Frontal cortex (tissue), 4 donors: ENCODE data around the gene IPCEF1. TPM values are rescaled to one million over a fixed set of nuclear protein-coding genes. Genes with fewer than 3 reads are reported as not detected.

Experiments
- DNase-seq, 2 donors: peaks; one replicate each; pipeline ENCODE4 v3.0.0; 2012; ENCODE audit warnings: low spot score in 2 of 2
- FAIRE-seq: peaks from 2 replicates; lab custom pipeline; 2012; peaks lifted over from hg19 to GRCh38; lab: Jason Lieb, UNC
- total RNA-seq: library from RNA; depleted of rRNA; stranded (reverse); fragments of >200 nt; gene quantifications from one replicate; pipeline ENCODE4 v1.2.3, GENCODE V29; 2014
- donor health status: control.
- donor health status: control.
- donor health status: control.

IPCEF1 gene
- total RNA-seq, 1 donor from 2014 or later = 10.6 TPM

DNA sequence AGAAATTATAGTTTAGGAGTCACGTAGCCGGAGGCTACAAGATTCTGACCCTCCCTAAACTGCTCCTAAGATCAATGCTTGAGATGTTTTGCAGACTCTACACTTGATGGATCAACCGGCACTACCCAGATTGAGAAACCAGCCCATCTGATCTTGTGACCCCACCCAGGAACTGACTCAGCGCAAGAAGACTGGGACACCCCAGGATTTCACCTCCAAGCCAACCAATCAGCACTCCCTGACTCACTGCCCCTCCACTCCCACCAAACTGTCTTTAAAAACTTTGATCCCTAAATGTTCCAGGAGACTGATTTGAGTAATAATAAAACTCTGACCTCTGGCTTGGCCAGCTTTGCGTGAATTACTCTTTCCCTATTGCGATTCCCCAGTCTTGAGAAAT lies 217.8 kb downstream of the IPCEF1 start:
- no peak for FAIRE-seq
- DNase-seq = no peak

DNA sequence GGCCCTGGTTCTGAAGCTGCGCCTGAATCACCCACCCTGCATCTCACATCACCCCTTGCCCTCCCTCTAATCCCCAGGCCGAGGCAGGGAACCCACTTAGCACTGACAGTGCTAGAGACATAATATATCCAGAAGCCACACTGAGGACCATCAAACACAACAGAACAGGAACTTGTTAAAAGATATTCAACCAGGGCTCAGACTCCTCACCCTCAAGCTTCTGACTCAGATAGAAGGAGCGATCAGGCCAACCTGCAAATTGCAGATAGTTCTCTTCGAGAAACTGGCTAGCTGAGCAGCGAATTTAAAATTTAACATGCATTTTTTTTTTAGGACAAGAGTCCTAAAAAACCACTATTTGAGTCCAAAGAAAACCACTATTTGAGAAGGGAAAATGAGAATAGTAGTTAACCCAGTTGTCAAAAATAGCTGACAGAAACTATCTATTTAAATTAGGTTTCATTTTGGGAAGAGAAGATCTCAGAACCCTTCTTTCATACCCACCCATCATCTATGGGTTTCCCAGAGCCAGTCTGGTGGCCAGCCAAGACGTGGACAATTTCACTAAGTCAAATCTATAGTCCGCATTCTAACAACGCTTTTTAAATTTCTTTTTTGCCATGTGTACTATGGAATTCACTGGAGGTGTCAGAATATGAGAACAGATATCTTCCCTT lies 222.0 kb downstream of the IPCEF1 start:
- no peak for FAIRE-seq
- no peak for DNase-seq

DNA sequence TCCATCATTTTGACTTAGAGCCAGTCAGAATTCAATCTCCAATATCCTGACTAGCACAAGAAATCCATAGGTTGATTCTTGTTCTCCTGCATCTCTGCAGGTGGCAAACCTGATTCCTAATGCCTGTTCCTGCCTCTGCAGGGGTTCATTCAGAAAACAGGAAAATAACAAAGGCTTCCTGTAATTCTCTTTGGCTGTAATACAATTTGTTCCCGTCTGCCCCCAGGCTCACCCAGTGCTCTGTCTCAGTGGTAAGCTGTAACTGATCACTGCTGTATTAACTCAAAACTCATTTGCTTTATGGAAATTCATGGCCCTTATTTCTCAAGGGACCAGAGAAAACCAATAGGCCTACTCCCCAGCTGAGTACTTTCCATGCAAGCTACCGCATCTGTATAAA lies 228.9 kb downstream of the IPCEF1 start:
- DNase-seq (no peak), FAIRE-seq (no peak)

DNA sequence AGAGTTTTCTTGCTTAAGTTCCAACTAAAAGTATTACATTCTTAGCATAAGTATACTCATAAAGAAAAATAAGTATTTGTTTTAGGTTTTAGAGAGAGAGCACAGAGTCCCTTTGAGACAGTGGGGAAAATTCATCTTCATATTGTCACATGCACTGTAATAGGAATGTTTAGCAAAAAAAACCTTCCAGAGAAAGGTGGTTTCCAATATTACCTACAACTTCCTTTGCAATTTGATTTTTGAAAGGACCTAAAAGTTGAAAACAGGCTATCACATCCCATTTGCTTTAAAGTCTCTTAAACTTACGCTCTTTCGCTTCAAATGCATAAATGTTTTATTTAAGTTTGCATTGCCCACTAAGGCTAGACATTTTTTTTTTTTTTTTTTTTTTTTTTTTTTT lies 231.2 kb downstream of the IPCEF1 start:
- no peak for DNase-seq
- no peak for FAIRE-seq

DNA sequence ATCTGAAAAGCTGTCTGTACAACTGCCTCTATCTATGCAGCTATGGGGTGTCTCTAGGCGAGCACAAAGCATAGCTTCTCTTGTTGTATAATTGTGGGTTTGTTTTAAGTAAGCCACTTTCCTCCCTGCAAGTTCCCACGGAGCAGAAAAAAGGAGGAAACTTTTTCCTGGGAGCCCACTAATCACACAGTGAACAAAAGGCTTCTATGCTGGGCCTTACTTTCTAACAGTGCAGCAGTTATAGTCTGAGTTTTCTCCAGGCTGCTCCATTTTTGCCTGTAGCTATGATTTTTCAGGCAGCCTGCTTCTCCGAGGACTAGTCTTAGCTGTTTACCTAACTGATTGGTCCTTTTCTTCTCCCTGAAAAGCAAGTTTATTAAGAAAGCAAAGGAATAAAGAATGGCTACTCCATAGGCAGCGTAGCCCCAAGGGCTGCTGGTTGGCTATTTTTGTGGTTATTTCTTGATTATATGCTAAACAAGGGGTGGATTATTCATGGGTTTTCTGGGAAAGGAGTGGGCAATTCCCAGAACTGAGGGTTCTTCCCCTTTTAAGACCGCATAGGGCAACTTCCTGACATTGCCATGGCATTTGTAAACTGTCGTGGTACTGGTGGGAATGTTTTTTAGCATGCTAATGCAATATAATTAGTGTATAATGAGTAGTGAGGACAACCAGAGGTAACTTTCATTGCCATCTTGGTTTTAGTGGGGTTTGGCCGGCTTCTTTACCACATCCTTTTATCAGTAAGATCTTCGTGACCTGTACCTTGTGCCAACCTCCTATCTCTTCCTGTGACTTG lies 233.2 kb downstream of the IPCEF1 start:
- DNase-seq (no peak), FAIRE-seq (no peak)

DNA sequence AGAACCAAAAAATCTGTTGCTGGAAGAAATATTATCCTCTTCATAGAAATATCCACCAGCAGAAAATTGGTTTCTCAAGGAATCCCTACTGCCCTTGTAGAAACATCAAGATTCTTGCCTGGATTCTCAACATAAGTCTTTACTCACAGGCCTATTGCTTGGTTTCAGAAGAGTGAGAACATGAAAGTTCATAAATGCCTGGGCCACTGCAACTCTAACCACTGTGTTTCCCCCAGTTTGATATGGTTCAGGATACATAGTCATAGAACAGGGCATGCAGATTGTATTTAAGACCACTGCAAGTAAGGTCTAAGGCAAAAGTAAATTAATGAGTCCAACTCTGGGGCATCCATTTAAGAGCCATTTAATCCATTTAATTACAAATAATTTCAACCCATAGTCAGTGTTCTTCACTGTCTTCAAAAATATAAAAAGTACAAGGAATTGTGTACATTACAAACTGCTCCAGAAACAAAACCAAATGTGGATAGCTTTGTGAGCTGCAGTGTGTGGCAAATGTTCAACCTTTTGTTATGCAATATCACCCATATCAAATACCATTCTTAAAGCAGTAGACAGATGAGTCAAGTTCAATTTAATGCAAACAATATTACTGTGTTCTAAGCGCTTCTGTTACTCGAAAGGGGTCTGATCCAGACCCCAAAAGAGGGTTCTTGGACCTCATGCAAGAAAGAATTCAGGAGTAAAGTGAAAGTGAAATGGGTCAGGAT lies 234.2 kb downstream of the IPCEF1 start:
- DNase-seq = no peak
- no peak for FAIRE-seq

DNA sequence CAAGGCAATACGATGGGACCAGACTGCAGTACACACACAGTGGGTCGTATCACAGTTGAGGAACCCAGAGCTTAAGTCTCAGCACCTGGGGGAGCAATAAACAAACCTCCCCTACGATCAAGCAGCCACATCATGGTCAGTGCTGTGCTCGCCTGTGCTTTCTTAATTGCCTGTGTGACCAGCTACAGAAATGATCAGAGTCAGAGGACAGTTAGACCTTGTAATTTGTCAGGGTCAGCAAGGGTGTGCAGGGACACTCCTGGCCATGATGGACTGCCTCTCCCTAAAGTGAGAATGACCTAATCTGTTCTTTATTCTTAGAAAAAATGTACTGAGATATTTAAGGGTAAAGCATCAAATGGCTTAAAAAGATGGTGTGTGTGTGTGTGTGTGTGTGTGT lies 239.1 kb downstream of the IPCEF1 start:
- FAIRE-seq = no peak

DNA sequence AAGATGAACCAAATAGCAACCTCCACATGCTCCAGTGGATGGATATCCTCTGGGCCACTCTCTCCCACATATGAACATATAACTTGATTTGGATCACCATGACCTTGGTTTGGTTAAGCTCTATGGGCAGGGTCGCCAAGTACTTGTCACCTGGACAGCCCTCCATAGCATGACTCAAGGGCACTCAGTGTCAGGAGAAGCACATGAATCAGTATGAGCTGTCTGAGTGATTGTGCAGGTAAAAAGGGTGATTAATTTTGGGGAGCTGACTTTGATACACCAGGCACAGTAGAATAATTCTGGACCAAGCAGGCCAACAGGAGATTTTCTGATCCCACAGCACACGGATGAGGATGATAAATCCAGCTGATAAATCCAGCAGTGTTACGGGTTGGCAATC lies 243.2 kb downstream of the IPCEF1 start:
- FAIRE-seq = no peak
- no peak for DNase-seq

More for the DNA sequence above, 239.1 kb downstream of the IPCEF1 start:
- no peak for DNase-seq

DNA sequence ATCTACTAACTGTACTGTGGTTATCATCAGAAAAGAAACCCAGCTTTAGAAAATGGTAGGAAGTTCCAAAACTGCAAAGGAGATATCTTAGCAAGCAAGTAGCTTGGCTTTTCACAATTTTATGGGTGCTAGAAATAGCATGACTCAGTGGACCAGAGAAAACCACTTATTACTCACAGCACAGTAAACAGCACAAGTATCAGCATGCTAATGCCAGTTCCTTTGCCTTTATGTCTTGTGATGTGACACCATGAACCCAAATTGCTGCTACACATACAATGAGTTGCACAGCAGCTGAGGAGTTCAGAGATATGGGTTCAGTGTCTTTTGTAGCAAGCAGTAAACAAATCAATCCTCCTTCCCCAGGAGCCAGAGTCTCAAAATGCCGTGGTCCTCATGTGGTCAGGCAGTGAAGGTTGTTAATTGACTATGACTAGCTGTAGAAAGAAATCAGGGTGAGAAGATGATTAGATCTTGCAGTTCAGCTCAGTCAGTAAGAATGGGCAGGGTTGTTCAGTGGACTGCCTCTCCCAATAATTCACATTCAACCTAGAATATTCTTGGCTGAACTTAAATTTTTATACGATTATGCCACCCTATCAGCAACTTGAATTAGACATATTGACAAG lies 244.3 kb downstream of the IPCEF1 start:
- FAIRE-seq = no peak
- DNase-seq = no peak

DNA sequence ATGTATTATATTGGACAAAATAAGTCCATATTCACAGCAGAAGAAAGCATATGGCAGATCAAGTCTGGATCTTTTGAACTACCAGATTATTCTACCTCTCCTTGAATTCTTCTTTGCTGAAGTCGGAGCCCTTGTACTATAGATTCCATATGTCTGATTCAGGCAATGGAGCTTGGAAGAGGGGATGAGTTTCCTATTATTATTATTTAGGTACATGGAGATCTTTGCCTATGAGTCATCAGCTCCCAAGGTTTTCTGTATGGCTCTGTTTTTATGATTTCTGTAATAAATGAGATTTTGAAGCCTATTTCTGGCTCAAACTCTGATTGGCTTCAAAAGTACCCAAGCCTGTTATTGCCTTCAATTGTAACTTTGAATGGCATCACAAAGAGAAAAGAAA lies 245.6 kb downstream of the IPCEF1 start:
- no peak for FAIRE-seq
- no peak for DNase-seq

DNA sequence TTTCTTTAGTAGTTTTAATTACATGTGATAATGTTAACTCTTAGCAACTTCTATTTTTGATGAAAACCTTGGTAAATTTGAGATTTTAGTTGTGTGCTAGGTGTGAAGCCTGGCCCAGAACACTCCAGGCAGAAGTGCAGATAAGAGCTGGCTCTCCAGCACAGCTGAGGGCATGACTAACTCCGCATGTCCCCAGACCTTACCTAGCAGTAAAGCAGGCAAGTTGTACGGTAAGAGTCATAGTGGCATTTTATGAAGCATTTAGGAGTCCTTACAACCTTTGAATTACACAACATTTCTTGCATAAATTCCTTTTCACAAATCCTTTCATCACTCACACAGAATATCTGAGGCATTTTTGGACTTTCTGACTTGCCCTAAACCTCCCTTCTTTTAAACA lies 250.4 kb downstream of the IPCEF1 start:
- no peak for DNase-seq
- no peak for FAIRE-seq

Other genes starting within 250 kb of the IPCEF1 start
- gene CNKSR3, start 153.9 kb upstream of the IPCEF1 start, total RNA-seq = 4.1 TPM